Smooth muscle cell (in vitro differentiated cells): Measurements from ENCODE around the gene MTSS2. TPM values are rescaled to one million over a fixed set of nuclear protein-coding genes. Genes with fewer than 3 reads are reported as not detected.

Source experiments
- DNase-seq: peaks from one replicate; lab custom pipeline; 2025; ENCODE audit not compliant: unreplicated experiment; lab: John Stamatoyannopoulos, UW
- H2AFZ ChIP-seq: fragments of 200-600 bp; sonication (generic); 2 replicates; pipeline ENCODE4 v1.6.0; 2016; ENCODE audit warnings: antibody characterized with exemption, low read depth, mild to moderate bottlenecking
- H3F3A ChIP-seq: fragments of 200-600 bp; sonication (generic); 2 replicates; pipeline ENCODE4 v1.6.0; 2017; ENCODE audit warnings: antibody characterized with exemption, low read depth
- H3K27ac ChIP-seq: fragments of 200-600 bp; sonication (generic); 2 replicates; pipeline ENCODE4 v1.5.1; 2016; ENCODE audit warnings: low read depth, mild to moderate bottlenecking
- H3K27me3 ChIP-seq: fragments of 200-600 bp; sonication (generic); 2 replicates; pipeline ENCODE4 v1.6.1; 2016; ENCODE audit warnings: low read depth, mild to moderate bottlenecking
- H3K36me3 ChIP-seq: fragments of 200-600 bp; sonication (generic); 2 replicates; pipeline ENCODE4 v1.5.1; 2016; ENCODE audit warnings: low read depth
- H3K4me1 ChIP-seq: fragments of 200-600 bp; sonication (generic); 2 replicates; pipeline ENCODE4 v1.5.1; 2016; ENCODE audit warnings: low read depth
- H3K4me2 ChIP-seq: fragments of 200-600 bp; sonication (generic); 2 replicates; pipeline ENCODE4 v1.6.0; 2016; ENCODE audit warnings: mild to moderate bottlenecking
- H3K4me3 ChIP-seq: fragments of 200-600 bp; sonication (generic); 2 replicates; pipeline ENCODE4 v1.5.1; 2016; ENCODE audit warnings: mild to moderate bottlenecking
- H3K79me2 ChIP-seq: fragments of 200-600 bp; sonication (generic); 2 replicates; pipeline ENCODE4 v1.6.0; 2016; ENCODE audit warnings: low read depth, mild to moderate bottlenecking
- H3K9ac ChIP-seq: fragments of 200-600 bp; sonication (generic); 2 replicates; pipeline ENCODE4 v1.6.0; 2016; ENCODE audit warnings: low read depth
- H3K9me3 ChIP-seq: fragments of 200-600 bp; sonication (generic); replicated peaks from 2 replicates; pipeline ENCODE4 v1.5.1; 2016; ENCODE audit warnings: low read depth
- H4K20me1 ChIP-seq: fragments of 200-600 bp; sonication (generic); 2 replicates; pipeline ENCODE4 v1.6.0; 2016; ENCODE audit warnings: low read depth
- WGBS: methylation state at CpG from one replicate; pipeline ENCODE4 v1.1.7; 2016; ENCODE audit warnings: low lambda C conversion rate; 5-methylcytosine and 5-hydroxymethylcytosine counted together
- polyA plus RNA-seq: library from polyadenylated mRNA; unstranded; fragments of >200 nt; fragmentation: Nextera tagmentation; extraction: Ambion mirVana; gene quantifications from 2 replicates; pipeline ENCODE4 v1.2.1, GENCODE V29; 2016
- total RNA-seq: library from RNA; depleted of rRNA; stranded (reverse); fragments of >200 nt; gene quantifications from 2 replicates; pipeline ENCODE4 v1.2.3, GENCODE V29; 2014
- TF ChIP-seq, protein P1 (sequence below): fragments of 200-600 bp; sonication (generic); IDR thresholded peaks from 2 replicates; pipeline ENCODE4 v1.5.1; 2017; ENCODE audit warnings: borderline replicate concordance, mild to moderate bottlenecking, antibody characterized with exemption; ENCODE audit not compliant: insufficient read depth, poor library complexity, severe bottlenecking

Gene MTSS2
- total and polyA plus RNA-seq, 2 experiments from 2014 or later, result 4.2 to 19.5 TPM

DNA sequence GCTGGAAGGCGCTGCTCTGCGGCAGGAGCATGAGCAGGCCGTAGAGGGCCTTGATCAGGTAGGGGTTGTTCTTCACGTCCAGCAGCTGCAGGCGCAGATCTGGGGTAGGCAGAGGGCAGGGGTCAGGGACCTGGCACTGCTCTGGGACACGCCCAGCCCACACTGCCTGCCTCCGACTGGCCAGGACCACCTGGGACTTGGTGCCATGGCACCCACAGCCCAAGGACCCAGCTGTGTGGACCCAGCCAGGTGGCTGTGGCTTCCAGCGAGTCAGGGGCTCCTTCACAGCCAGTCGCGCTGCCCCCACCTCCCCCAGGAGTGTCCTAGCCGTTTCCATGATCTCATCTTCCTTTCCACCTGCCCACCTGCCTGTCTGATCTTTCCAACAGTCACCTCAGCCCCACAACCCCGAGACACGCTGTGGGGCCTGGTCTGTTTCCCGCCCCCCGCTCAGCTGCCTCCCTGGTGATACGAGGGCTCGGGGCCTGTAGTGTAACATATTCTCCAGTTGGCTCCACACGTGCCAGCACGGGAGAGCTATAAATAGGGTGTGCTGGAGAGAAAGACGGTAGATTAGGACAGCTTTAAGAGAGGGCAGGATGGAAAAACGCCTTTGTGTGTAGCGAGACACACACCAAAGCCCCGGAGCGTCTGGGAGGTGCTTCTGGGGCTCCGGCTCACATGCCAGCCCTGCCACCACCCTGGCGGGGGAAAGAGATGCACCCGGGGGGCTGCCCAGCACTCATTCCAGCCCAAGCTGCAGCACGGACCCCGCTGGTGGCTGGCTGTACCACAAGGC, 7.2 kb upstream of the MTSS2 start:
- Histone ChIP-seq H3K9me3 (no peaks in the 10 kb centered on the region), H3K79me2 (no peaks in the 10 kb centered on the region), H3K4me2 (peak overlapping the region; percentile 72), H3K27ac (peak overlapping the region; percentile 85), H3K36me3 (no peaks in the 10 kb centered on the region), H3K4me3 (no peak overlapping the region), H4K20me1 (no peaks in the 10 kb centered on the region), H3K27me3 (no peaks in the 10 kb centered on the region), H3F3A (peaks cover 15% of the 10 kb centered on the region), H3K4me1 (peaks cover 13% of the 10 kb centered on the region), H2AFZ (no peak overlapping the region), H3K9ac (no peak overlapping the region)
- TF ChIP-seq, protein P1, sequence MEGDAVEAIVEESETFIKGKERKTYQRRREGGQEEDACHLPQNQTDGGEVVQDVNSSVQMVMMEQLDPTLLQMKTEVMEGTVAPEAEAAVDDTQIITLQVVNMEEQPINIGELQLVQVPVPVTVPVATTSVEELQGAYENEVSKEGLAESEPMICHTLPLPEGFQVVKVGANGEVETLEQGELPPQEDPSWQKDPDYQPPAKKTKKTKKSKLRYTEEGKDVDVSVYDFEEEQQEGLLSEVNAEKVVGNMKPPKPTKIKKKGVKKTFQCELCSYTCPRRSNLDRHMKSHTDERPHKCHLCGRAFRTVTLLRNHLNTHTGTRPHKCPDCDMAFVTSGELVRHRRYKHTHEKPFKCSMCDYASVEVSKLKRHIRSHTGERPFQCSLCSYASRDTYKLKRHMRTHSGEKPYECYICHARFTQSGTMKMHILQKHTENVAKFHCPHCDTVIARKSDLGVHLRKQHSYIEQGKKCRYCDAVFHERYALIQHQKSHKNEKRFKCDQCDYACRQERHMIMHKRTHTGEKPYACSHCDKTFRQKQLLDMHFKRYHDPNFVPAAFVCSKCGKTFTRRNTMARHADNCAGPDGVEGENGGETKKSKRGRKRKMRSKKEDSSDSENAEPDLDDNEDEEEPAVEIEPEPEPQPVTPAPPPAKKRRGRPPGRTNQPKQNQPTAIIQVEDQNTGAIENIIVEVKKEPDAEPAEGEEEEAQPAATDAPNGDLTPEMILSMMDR, result no peak
- WGBS, result 68% methylated on average over 27 of the region's 29 CpGs
- DNase-seq, result no peak

DNA sequence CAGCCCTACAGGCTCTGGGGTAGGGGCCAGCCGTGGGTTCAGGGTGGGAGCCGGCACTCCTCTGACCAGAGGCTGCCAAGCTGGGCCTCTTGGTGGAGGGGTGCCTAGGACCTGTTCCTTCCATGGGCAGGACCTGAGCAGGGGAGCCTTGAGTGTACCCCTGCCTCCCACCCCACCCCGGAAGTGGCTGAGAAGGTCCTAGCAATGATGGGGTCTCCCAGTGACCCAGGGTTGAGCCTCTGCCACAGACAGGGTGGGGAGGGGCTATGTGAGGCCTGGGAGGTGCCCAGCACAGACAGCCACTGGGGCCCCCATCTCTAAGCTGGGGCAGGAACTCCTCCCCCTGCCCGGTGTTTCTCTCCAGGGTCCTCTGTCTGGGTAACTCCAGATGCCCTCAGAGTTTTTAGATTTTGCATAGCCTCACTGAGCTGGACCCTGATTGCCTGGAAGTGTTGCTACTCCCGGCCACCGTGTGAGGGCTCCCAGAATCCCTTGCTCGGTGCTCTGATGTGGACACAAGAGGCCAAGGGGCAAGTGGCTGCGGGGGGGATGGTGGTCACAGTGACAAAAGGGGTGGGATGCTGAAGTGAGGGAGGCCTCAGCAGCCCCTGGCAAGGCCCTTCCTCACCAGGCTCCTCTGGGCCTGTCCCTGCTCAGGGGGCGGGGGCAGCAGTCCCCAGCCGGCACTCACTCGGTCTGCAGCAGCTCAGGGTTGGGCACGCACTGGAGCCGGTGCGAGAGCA, 6.4 kb upstream of the MTSS2 start:
- Histone ChIP-seq H3K4me3 (no peak overlapping the region), H3K4me2 (peak overlapping the region; percentile 72), H3K79me2 (no peaks in the 10 kb centered on the region), H3K9ac (peak overlapping the region; percentile 31), H3K4me1 (peaks cover 13% of the 10 kb centered on the region), H3K36me3 (no peaks in the 10 kb centered on the region), H3F3A (peaks cover 15% of the 10 kb centered on the region), H4K20me1 (no peaks in the 10 kb centered on the region), H3K27me3 (no peaks in the 10 kb centered on the region), H2AFZ (no peak overlapping the region), H3K9me3 (no peaks in the 10 kb centered on the region), H3K27ac (peak overlapping the region; percentile 85)
- DNase-seq, result no peak
- TF ChIP-seq, protein P1, result no peak
- WGBS, result 65% methylated on average over 14 of the region's 14 CpGs

DNA sequence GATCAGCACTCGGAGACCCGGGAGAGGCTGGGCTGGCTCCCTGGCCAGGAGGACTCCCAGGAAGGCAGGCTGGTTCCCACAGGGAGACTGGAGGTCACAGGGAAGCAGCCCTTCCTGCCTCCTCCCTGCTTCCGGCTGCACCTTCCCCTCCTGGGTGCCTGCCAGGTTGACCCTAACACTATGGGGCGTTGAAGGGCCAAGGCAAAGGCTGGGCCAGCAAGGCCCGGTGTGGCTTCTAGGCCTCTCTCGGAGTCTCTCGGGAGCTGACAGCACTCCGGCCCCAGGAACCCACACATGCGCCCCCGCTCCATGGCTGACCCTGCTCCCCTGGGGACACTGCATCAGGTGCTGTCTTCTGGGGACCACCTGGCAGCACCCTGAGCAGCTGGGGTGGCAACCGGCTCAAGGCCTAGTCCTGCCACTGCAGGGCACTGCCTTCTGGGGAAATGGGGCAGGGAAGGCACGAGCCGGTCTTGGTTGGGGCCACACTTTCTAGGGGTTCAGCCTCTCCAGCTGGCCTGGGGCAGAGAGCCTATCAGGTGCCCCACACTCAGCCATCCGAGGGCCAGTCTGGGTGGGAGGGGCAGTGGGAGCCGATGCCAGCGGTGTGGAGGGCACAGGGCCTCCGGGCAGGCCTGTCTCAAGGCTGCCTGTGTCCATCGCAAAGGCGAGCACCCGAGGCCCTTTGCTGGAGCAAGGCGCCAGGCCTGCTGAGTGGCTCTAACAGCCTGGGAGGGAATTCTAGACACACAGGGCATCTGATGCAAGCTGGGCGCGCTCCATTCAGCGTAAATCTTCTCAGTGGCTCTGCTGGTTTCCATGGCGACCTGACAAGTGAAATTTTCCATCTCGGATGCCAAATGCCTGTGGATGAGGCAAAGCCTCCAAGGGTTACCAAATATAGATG, 5.6 kb upstream of the MTSS2 start:
- Histone ChIP-seq H3K79me2 (no peaks in the 10 kb centered on the region), H3F3A (peaks cover 15% of the 10 kb centered on the region), H3K4me2 (peak overlapping the region; percentile 72), H3K36me3 (no peaks in the 10 kb centered on the region), H3K4me3 (no peak overlapping the region), H2AFZ (no peak overlapping the region), H4K20me1 (no peaks in the 10 kb centered on the region), H3K27me3 (no peaks in the 10 kb centered on the region), H3K9ac (peak overlapping the region; percentile 64), H3K4me1 (peaks cover 14% of the 10 kb centered on the region), H3K27ac (peak overlapping the region; percentile 85), H3K9me3 (no peaks in the 10 kb centered on the region)
- DNase-seq, result peak; percentile 49
- WGBS, result 60% methylated on average over 26 of the region's 26 CpGs
- TF ChIP-seq, protein P1, result no peak
